WTC11 (cell line): ENCODE data around the gene MYH11. TPM values are rescaled to one million over a fixed set of nuclear protein-coding genes. Genes with fewer than 3 reads are reported as not detected.

ENCODE experiments used
- ATAC-seq: fragments of 200-7000 bp; cut with Tn5 transposase; 2 replicates; pipeline ENCODE4 v1.10.0; 2021; ENCODE audit warnings: mild to moderate bottlenecking, moderate library complexity
- CTCF ChIA-PET: fragments of 300-600 bp; sonication (Branson Sonifier 250); formaldehyde crosslinking; loops from one replicate; lab custom pipeline; 2021; ENCODE audit warnings: antibody characterized with exemption; lab: Charles Lee
- POLR2A ChIA-PET: fragments of 350-600 bp; sonication (Branson Sonifier 250); formaldehyde crosslinking; loops from one replicate; lab custom pipeline; 2021; ENCODE audit warnings: antibody characterized with exemption; lab: Charles Lee
- DNase-seq: peaks from one replicate; pipeline ENCODE4 v3.0.0; 2021; ENCODE audit warnings: low spot score
- H3K27ac Mint-ChIP-seq: 2 replicates; pipeline ENCODE4 v1.8.0; 2021; ENCODE audit warnings: mixed read lengths
- H3K27me3 Mint-ChIP-seq: 2 replicates; pipeline ENCODE4 v1.8.0; 2021; ENCODE audit warnings: low read depth, mild to moderate bottlenecking, moderate library complexity, mixed read lengths
- H3K36me3 Mint-ChIP-seq: 2 replicates; pipeline ENCODE4 v1.8.0; 2021; ENCODE audit warnings: mixed read lengths
- H3K4me1 Mint-ChIP-seq: 2 replicates; pipeline ENCODE4 v1.8.0; 2022; ENCODE audit warnings: mixed read lengths
- H3K4me3 Mint-ChIP-seq: 2 replicates; pipeline ENCODE4 v1.8.0; 2021; ENCODE audit warnings: mild to moderate bottlenecking, moderate library complexity, mixed read lengths
- H3K9me3 Mint-ChIP-seq: 2 replicates; pipeline ENCODE4 v1.8.0; 2021; ENCODE audit warnings: mixed read lengths
- ARID4B ChIP-seq: sonication (generic); formaldehyde crosslinking; IDR thresholded peaks from 2 replicates; pipeline ENCODE4 v1.8.0; 2023; ENCODE audit warnings: missing genetic modification reagents, mild to moderate bottlenecking, borderline replicate concordance
- E2F4 ChIP-seq: sonication (generic); formaldehyde crosslinking; IDR thresholded peaks from 2 replicates; pipeline ENCODE4 v1.8.1; 2022; ENCODE audit warnings: low read depth, mild to moderate bottlenecking, moderate library complexity, missing genetic modification reagents, borderline replicate concordance
- E2F5 ChIP-seq: sonication (generic); formaldehyde crosslinking; IDR thresholded peaks from 2 replicates; pipeline ENCODE4 v1.8.1; 2022; ENCODE audit warnings: mild to moderate bottlenecking, moderate library complexity, missing genetic modification reagents
- HMGXB4 ChIP-seq: sonication (generic); formaldehyde crosslinking; IDR thresholded peaks from 2 replicates; pipeline ENCODE4 v1.8.1; 2023; ENCODE audit warnings: mild to moderate bottlenecking, moderate library complexity, missing genetic modification reagents
- NFATC4 ChIP-seq: fragments of 250-450 bp; sonication (Bioruptor Pico); IDR thresholded peaks from 2 replicates; pipeline ENCODE4 v1.9.0; 2021; ENCODE audit warnings: mild to moderate bottlenecking
- NFYB ChIP-seq: sonication (generic); formaldehyde crosslinking; conservative IDR thresholded peaks from 2 replicates; pipeline ENCODE4 v1.8.0; 2022; ENCODE audit warnings: low read depth, missing genetic modification reagents
- PRDM15 ChIP-seq: sonication (generic); formaldehyde crosslinking; IDR thresholded peaks from 2 replicates; pipeline ENCODE4 v1.8.0; 2022; ENCODE audit warnings: missing genetic modification reagents
- SP1 ChIP-seq: sonication (generic); formaldehyde crosslinking; conservative IDR thresholded peaks from 2 replicates; pipeline ENCODE4 v1.8.1; 2022; ENCODE audit warnings: missing genetic modification reagents
- TCF7 ChIP-seq: sonication (generic); formaldehyde crosslinking; IDR thresholded peaks from 2 replicates; pipeline ENCODE4 v1.8.0; 2022; ENCODE audit warnings: mild to moderate bottlenecking, low read depth, missing genetic modification reagents, moderate library complexity
- USF1 ChIP-seq: sonication (generic); formaldehyde crosslinking; IDR thresholded peaks from 2 replicates; pipeline ENCODE4 v1.8.0; 2022; ENCODE audit warnings: mild to moderate bottlenecking, missing genetic modification reagents
- ZNF232 ChIP-seq: sonication (generic); formaldehyde crosslinking; IDR thresholded peaks from 2 replicates; pipeline ENCODE4 v1.8.0; 2022; ENCODE audit warnings: mild to moderate bottlenecking, missing genetic modification reagents
- ZNF671 ChIP-seq: fragments of 250-450 bp; sonication (Bioruptor Pico); IDR thresholded peaks from 2 replicates; pipeline ENCODE4 v1.8.0; 2021; ENCODE audit warnings: mild to moderate bottlenecking
- ZSCAN18 ChIP-seq: fragments of 250-450 bp; sonication (Bioruptor Pico); IDR thresholded peaks from 2 replicates; pipeline ENCODE4 v2.1.2; 2022; ENCODE audit warnings: mild to moderate bottlenecking, moderate library complexity
- total RNA-seq: library from RNA; stranded (reverse); gene quantifications from 3 replicates; pipeline ENCODE4 v1.2.3, GENCODE V29; 2021

The MYH11 gene
- total RNA-seq, 1 experiment from 2014 or later: 0.74 TPM

- TF ChIP-seq PRDM15 (CRISPR knock-in tag): no peak
- TF ChIP-seq E2F5 (CRISPR knock-in tag): no peak
- no peak for TF ChIP-seq E2F4
- no peak for TF ChIP-seq ZSCAN18
- no peak for TF ChIP-seq ARID4B
- no peak for TF ChIP-seq USF1 (CRISPR knock-in tag)
- TF ChIP-seq ZNF671: no peak
- no peak for TF ChIP-seq TCF7 (CRISPR knock-in tag)
- TF ChIP-seq NFYB (CRISPR knock-in tag): no peak
- no peak for TF ChIP-seq NFATC4
Measured at GRCh38 chr16:15772579-15773293, 84.1 kb downstream of the MYH11 start (continued).

- H3K36me3 Mint-ChIP-seq: no peaks in the 10 kb centered on the region
- H3K27me3 Mint-ChIP-seq: no peaks in the 10 kb centered on the region
- no peak overlapping the region for H3K27ac Mint-ChIP-seq
- H3K4me1 Mint-ChIP-seq: no peaks in the 10 kb centered on the region
- TF ChIP-seq HMGXB4 (CRISPR knock-in tag) (no peak), ZNF232 (CRISPR knock-in tag) (no peak), NFATC4 (no peak), NFYB (CRISPR knock-in tag) (no peak), SP1 (no peak)
- H3K4me3 Mint-ChIP-seq: no peak overlapping the region
- CTCF ChIA-PET: interaction anchor here (2.6 kb wide), 1 partner anchor 16 kb away, joined by 7 read pairs; no protein-coding TSS in a partner anchor
- H3K9me3 Mint-ChIP-seq: no peaks in the 10 kb centered on the region
- DNase-seq (no peak), ATAC-seq (no peak)
- POLR2A ChIA-PET: no interaction called here
Measured at GRCh38 chr16:15771694-15772093, 85.1 kb downstream of the MYH11 start.
